GM12872 (cell line): Measurements from ENCODE around the gene MSI2.

Experiments used
- TF ChIP-seq, protein P1 (sequence below): IDR thresholded peaks from 3 replicates; pipeline ENCODE4 v1.5.1; 2011; ENCODE audit warnings: low read depth, mild to moderate bottlenecking, low read length, moderate library complexity; ENCODE audit not compliant: insufficient read depth

The MSI2 gene

DNA sequence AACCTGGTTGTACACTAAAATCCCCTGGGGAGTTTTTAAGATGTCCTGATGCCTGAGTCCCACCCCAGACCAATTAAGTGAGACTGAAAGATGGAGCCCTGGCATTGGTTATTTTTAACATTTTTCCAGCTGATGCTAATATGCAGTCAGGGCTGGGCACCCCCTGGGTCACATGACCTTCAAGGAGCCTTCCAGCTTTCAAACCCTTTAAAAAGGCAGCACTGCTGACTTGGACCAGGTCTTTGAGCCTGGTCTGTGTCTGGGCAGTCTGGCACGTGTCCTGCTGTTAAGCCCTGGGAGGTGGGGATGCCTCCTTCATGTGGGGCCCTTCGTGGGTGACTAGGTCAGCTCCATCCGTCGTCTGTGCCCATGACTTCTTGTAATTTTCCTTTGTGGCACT is 286.2 kb downstream of the MSI2 start:
- TF ChIP-seq, protein P1, sequence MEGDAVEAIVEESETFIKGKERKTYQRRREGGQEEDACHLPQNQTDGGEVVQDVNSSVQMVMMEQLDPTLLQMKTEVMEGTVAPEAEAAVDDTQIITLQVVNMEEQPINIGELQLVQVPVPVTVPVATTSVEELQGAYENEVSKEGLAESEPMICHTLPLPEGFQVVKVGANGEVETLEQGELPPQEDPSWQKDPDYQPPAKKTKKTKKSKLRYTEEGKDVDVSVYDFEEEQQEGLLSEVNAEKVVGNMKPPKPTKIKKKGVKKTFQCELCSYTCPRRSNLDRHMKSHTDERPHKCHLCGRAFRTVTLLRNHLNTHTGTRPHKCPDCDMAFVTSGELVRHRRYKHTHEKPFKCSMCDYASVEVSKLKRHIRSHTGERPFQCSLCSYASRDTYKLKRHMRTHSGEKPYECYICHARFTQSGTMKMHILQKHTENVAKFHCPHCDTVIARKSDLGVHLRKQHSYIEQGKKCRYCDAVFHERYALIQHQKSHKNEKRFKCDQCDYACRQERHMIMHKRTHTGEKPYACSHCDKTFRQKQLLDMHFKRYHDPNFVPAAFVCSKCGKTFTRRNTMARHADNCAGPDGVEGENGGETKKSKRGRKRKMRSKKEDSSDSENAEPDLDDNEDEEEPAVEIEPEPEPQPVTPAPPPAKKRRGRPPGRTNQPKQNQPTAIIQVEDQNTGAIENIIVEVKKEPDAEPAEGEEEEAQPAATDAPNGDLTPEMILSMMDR, result no peak

DNA sequence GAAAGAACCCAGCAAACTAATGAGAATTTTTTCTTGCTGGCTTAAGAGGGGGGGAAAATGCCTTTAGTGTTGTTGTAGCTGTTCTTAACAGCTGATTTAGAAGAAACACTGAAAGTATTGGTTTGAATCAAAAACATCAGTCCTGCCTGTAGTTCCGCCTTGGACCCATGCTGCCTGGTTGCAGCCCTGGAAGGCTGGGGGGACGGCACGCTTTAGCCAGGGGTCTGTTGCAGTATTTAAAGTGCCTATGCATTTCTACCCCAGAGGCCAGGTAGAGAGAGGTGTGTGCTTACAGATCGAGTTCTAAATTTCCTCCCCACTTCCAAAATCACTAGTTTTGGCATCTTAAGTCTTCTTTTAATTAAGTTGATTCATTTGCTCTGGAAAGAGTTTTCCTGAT is 286.9 kb downstream of the MSI2 start:
- TF ChIP-seq, protein P1, result no peak

DNA sequence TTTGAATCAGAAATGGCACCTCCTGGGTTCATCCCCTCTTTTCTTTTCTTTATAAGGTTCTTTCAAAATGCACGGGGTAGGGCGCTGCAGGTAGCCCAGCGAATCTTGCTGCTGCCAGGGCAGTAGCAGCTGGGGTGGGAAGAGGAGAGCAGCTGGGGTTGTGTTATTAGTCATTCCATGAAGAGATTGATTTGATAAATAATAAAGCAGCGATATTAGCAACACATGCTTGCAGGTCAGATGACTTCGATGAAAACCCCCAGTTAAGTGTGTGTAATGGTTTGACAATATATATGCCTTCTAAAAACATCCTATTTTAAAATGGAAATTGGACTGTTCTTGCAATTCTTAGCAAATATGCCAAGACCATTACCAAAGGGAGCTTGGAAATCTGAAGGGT is 288.1 kb downstream of the MSI2 start:
- TF ChIP-seq, protein P1, result no peak

DNA sequence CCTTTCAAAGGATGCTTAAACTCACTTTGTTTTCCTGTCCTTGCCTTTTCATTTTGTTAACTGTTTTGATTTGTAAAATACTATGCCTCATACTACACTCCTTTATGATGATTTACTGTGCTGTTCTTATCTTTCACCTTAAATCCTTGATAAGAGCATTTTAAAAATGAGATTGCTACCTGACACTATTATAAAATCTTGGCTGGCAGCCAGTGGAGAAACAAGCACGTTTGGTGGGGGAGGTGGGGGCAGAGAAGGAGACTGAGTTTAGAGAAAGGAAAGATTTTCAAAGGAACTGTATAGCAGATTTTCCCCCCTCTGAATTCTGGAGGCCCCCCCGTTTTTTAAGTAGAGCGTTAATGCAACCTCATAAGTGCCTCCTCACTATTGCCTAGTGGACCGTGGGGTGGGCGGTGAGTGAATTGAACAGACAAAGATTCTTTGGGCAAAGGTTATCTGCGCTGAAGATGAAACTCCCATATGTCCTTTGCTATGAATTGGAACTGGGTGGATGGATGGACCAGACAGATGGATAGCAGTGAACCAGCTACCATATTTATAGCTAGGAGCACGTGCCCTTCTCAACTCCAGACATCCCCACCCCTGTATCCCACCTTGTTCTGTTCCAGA is 288.6 kb downstream of the MSI2 start:
- TF ChIP-seq, protein P1, result no peak

DNA sequence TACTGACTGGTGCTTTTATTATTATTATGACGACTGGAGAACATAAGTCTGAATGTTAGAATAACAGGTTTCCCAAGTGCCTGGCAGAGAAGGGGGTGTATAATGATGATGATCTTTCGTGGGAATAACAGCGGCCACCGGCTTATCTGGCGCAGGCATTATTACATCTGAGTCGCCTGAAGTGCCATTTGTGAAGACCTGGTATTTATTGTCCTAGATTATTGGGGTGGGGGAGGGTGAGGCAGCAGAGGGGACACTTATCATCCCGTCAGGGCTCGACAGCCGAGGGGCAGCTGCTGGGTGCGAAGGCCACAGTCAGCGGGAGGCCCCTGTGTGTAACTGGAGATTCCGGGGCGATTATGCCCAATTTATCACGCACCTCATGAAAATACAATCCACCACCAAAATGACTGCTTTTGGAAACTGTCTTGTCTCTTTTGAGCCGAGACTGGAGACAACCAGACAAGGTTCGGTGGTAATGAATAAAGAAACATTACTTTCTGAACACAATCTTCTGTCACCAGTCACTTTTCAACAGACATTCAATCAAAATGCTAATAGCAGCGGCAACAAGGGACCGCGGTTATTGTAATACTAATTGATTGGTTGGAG is 289.5 kb downstream of the MSI2 start:
- TF ChIP-seq, protein P1, result no peak

DNA sequence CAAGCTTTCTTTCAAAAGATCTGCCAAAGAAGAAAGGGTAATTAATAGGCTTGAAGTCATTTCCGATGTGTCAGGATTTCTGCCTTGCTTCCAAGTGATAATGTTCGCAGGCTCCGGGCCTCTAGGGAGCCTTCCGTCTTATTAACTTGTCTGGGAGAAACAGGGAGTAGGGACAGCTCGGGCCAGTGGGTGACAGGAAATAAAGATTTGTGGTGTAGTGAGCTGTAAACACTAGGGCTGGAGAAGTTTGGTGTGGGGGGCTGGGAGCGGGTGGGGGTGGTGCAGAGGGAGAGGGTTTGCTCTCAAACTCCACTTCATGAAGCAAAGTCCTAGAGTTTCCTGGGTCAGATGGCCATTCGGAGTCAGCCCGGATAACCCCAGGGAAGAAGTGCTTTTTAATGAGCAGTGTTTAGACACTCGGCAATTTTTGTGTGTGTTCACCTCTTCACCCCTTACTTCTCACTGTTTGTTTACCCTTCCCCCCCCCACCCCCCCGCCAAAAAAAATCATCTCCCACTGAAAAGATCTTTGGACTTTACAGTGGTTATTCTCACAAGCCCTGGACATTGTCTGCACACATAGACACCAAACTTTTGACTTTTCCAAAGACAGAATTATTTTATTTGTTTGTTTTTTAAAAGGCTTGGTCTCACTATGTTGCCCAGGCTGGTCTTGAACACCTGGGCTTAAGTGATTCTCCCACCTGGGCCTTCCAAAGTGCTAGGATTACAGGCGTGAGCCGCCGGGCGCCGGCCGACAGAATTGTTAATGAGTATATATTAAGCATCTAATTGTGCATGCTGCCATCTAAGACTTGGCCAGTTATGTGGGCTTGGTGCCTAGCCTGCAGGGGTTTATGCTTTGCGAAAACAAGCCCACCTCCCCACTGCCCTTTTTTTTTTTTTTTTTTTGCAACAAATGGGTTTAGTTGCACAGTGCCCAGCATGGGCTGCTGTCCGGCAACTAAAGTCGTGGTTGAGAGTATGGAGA is 292.4 kb downstream of the MSI2 start:
- TF ChIP-seq, protein P1, result no peak

DNA sequence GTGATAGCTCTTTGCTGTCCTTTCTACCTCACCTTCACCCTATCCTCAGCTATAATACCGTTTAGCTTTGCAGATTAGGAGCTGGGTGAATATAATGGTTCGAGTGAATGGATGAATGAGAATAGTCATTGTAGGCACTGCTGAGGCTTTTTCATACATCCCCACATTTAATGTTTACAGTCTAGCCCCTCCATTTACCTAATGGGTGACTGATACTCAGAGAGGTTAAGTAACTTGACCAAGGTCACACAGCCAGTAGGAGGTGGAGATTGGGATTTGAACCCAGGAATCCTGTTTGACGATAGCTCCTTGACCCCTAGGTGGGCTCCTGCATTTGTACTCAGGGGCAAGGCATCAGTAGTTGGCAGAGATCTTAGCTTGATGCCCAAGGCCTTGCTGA is 293.1 kb downstream of the MSI2 start:
- TF ChIP-seq, protein P1, result no peak
